ENCODE data around the gene ACBD6.
"Not testable (repeated sequence)": the region's sequence is repeated elsewhere in the genome, so short reads cannot be mapped to it uniquely, and the experiment has no call there.

The ACBD6 gene

GRCh38 chr1:180408128-180408527 is 94.2 kb downstream of the ACBD6 start:
- not testable (repeated sequence) for DNase-seq

DNA sequence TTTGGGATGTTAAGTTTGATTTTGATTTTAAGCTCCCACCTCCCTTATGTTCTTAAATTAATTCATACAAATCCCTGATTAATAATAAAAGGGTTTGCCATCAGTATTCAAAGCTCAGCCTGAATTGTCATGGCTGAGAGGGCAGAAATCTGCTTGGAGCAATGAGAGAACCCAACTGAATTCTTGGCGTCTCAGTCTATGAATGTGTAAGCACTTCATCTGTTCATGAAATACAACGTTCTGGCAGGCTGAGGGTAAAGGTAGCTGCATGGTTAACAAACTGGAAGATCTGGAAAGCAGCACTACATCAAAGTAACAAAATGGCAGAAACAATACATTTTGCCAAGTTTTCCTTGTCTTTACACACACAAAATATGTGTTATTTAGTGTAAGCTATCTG is 95.3 kb downstream of the ACBD6 start:
- DNase-seq = no peak

- DNase-seq = no peak
Observed at GRCh38 chr1:180402551-180402950, 99.8 kb downstream of the ACBD6 start.

- DNase-seq = no peak
Observed at GRCh38 chr1:180402001-180402400, 100.4 kb downstream of the ACBD6 start.

GRCh38 chr1:180397175-180397574 is 105.2 kb downstream of the ACBD6 start:
- no peak for DNase-seq

GRCh38 chr1:180392427-180393145 is 109.8 kb downstream of the ACBD6 start:
- DNase-seq = no peak

GRCh38 chr1:180392020-180392419 is 110.4 kb downstream of the ACBD6 start:
- no peak for DNase-seq

GRCh38 chr1:180387413-180387812 is 115.0 kb downstream of the ACBD6 start:
- no peak for DNase-seq

DNA sequence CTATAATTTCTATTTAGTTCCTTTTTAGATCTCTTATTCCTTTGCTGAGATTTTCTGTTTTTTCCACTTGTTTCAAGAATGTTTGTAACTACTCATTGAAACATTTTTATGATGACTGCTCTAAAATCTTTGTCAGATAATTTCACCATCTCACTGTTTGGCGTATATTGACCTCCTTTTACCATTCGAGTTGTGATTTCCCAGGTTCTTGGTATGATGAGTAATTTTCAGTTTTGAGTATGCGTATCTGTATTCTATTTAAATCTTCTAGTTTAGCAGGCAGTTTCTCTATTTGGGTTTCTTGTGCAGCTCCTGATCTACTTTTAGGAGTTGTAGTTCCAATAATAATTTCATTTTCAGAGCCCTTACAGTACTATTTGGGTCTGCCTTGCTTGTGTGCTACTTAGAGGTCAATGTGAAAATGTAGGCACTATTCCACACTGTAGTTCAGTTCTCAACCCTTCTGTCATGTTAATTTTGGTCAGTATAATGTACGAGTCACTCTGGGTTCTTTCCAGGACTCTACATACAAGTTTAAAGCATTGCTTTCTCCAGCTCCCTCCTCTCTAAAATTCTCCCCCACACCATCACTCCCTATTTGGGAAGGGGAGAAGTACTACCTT is 115.5 kb downstream of the ACBD6 start:
- no peak for DNase-seq

DNA sequence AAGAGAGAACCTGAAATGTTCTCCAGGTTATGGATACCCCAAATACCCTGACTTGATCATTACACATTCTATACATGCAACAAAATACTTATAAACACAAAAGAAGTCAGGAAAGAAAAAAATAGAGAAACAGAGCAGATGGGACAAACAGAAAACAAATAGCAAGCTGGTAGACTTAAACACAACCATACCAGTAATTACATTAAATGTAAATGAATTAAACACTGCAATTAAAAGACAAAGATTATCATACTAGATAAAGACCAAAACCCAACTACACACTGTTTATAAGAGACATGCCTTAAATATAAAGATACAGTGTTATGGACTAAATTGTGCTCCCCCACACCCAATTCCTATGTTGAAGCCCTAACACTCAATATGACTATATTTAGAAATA is 117.2 kb downstream of the ACBD6 start:
- DNase-seq = no peak

DNA sequence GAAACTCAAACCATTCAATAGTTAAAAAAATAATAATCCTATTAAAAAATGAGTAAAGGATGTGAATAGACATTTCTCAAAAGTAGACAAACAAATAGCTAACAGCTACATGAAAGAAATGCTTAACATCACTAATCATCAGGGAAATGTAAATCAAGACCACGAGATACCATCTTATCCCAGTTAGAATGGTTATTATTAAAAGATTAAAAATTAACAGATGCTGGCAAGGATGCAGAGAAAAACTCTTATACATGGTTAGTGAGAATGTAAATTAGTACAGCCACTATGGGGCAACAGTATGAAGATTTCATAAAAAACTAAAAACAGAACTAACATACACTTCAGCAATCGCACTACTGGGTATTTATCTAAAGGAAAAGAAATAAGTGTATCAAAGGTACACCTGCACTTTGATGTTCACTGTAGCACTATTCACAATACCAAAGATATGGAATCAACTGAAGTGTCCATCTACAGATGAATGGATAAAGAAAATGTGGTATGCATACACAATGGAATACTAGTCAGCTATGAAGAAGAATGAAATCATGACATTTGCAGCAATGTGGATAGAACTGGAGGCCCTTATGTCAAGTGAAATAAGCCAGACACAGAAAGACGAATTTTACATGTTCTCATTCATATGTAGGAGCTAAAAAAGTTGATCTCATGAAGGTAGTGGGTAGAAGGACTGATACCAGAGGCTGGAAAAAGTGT is 117.9 kb downstream of the ACBD6 start:
- no peak for DNase-seq

- no peak for DNase-seq
Observed at GRCh38 chr1:180382326-180383115, 119.9 kb downstream of the ACBD6 start.

DNA sequence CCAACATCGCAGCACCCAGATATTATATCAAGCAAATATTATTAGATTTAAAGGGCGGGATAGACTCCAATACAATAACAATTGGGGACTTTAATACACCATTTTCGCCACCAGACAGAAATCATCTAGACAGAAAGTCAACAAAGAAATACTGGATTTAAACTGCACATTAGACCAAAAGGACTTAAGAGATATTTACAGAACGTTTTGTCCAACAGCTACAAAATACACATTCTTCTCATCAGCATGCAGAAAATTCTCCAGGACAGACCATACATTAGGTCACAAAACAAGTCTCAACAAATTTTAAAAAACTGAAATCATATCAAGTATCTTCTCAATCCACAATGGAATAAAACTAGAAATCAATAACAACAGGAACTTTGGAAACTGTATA is 121.2 kb downstream of the ACBD6 start:
- no peak for DNase-seq

DNA sequence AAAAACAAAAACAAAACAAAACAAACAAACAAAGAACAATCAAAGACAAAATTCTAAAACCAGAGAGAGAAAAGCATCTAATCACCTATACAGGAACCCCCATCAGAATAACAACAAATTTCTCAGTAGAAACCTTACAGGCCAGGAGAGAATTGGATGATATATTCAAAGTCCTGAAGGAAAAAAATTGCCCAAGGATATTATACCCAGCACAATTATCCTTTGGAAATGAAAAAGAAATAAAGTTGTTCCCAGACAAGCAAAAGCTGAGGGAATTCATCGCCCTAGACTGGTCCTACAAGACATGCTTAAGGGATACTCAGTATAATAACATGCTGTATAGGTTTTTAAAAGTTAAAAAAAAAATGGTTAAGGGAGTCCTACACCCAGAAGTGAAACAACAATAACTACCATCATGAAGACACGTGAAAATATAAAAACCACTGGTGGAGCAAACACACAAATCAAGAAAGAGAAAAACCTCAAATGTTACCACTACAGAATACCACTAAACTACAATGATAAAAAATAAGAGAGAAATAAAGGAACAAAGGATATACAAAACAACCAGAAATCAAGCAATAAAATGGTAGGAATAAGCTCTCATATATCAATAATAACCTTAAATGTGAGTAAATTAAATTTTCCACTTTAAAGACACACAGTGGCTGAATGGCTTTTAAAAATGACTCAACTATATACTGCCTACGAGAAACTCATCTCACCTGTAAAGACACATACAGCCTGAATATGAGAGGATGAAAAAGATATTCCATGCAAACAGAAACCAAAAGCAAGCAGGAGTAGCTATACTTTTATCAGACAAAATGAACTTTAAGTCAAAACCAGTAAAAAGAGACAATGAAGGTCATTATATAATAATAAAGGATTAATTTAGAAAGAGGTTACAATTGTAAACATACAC is 121.9 kb downstream of the ACBD6 start:
- no peak for DNase-seq

- no peak for DNase-seq
Observed at GRCh38 chr1:180376800-180377199, 125.6 kb downstream of the ACBD6 start.

DNA sequence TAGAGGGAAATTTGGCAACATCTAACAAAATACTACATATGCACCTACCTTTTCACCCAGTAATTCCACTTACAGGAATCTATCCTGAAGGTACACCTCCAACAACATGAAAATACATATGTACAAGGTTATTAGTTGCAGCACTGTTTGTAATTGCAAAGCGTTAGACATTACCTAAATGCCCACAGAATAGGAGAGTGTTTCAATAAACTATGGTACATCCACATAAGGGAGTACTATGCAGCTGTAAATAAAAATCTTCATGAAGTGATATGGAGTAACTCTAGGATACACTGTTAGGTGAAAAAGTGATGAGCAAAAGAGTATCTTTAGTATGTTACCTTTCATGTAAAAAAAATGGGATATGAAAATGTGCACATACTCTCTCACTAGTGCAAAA is 126.1 kb downstream of the ACBD6 start:
- no peak for DNase-seq

DNA sequence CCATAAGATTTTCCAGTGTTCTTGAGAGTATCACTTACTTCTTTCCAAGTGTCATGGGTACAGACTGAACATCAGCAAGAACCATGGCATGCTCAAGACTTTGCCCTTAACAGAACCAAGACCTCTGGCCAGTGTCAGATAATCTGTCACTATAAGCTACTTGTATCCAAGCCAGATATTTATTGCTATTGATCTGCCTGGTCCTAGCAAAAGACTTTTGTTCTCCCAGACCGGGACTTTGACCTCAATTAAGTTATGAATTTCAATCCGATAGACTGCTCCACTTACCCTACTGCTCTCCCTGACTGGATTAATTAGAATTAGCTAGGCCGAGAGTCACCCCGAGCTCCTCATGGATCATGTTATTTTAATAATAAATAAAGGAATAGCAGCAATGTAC is 129.6 kb downstream of the ACBD6 start:
- no peak for DNase-seq

DNA sequence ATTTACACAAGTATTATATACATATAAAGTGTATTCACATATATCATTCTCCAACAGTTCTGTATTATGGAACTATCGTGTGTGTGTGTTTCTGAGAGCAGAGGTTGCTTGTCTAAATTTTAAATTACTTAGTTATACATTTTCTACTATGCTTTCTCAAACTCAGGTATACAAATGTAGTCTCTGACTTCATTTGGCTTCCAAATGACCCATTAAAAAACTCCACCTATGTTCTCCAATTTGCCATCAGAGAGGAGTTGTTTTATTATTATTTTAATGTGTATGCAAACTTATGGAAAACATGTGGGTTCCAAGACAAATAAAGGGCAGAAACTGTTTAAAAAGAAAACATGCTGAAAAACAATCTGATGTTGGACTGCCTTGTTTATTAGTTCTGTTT is 131.8 kb downstream of the ACBD6 start:
- DNase-seq = no peak

DNA sequence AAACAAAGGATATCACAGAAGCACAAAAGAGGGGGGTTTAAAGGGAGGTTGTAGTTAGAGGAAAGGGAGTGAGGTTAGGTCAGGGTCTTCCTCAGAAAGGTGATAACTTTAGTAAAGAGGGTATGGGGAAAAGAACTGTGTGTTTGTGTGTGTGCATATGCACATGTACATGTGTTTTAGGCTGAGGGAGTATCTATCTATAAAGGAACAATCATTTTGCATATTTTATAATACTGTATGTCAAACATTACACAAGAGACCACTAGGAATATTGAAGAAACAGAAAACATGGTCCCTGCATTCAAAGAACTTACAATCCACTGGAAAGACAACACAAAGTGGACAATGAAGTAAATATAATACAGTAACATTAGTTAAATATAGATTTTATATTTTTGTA is 132.2 kb downstream of the ACBD6 start:
- DNase-seq = no peak

DNA sequence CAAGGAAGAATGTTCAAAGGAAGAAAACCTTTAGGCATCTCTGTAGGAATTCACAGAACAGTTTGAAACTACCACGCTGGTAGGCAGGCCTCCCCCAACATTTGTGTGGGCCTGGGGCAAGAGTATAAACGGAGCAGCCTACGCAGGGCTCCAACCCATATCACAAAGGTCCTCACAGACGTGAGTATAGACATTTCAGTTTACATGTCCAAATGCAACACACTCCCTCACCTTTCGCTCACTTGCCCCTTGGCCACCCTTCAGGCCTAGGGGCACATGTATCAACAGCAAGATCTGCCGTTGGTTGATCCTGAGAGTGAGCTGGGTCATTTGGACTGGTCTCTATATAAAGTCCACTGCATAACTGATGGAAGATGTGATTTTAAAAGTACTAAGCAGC is 133.3 kb downstream of the ACBD6 start:
- DNase-seq = no peak

DNA sequence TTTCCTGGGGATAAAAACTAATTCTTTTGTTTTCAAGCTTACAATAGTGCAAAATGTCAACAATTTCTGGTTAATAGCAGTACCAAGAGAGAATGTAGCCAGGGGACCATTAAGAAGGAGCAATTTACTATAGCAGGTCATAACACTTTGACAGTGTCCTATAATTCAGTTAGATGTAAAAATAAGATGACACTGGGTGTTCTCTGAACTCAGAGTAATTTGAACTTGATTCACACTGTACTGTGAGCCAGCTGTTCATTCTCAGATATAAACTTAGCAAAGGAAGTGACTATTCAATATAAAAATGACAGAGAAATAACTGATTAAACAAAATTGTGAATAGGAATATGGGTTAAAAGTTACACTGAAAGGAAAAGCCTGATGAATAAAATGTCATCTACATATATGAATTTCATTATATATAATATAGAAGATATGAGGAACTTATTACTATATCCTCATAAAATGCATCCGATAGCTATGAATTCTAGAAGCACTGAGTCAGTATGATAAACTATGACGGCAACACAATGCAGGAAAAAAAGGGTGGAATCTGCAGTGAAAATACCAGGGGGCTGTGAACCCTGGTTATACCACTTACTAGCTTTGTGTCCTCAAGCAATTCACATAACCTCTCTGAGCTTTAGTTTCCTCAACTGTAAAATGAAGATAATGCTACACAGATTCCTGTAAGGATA is 135.9 kb downstream of the ACBD6 start:
- no peak for DNase-seq

- DNase-seq = no peak
Observed at GRCh38 chr1:180365039-180365438, 137.3 kb downstream of the ACBD6 start.

Data from activated T-cell treated with anti-CD3 and anti-CD28 coated beads, Interleukin-2, amount 50 U/mL, for 1 hour (primary cell).